HG03442 (cell line): ENCODE data around the gene TINAG.

Experiments used
- ATAC-seq: cut with Tn5 transposase; IDR thresholded peaks from one replicate; pipeline ENCODE4 v1.9.1; 2021; ENCODE audit warnings: mild to moderate bottlenecking, moderate library complexity; ENCODE audit not compliant: unreplicated experiment

Gene TINAG

GRCh38 chr6:54419885-54420284, 111.6 kb downstream of the TINAG start:
- no peak for ATAC-seq

GRCh38 chr6:54426995-54427394, 118.8 kb downstream of the TINAG start:
- no peak for ATAC-seq

GRCh38 chr6:54427396-54427937, 119.2 kb downstream of the TINAG start:
- ATAC-seq, result no peak

DNA sequence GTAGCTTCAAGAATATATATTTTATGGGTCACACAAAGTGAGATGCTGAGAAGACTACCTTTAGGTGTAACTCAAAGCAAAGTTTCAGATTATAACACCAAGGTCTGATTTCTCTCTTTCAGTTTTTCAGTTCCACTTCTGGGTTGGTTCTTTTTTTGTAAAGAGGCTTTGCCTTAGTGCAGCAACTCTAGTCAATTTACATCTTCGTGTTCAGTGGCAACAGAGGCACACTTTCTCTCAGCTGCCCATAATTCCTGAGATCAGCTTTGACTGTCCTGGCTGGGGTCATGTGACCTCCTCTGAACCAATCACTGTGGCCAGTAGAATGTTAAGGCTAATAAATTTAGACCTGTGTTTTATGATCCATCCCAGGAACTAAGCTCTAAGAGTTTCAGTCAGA, 120.2 kb downstream of the TINAG start:
- ATAC-seq, result peak; percentile 81

- no peak for ATAC-seq
Measured at GRCh38 chr6:54431466-54431865, 123.2 kb downstream of the TINAG start.
